Measurements from ENCODE around the gene LRRC75A. TPM values are rescaled to one million over a fixed set of nuclear protein-coding genes. Genes with fewer than 3 reads are reported as not detected.
A peak's percentile ranks its signal among the peaks of the same experiment; 100 is the strongest.

The LRRC75A gene
- total and polyA plus RNA-seq, 4 experiments from 2014 or later = 0.72 to 5.7 (median 4.0) TPM

DNA sequence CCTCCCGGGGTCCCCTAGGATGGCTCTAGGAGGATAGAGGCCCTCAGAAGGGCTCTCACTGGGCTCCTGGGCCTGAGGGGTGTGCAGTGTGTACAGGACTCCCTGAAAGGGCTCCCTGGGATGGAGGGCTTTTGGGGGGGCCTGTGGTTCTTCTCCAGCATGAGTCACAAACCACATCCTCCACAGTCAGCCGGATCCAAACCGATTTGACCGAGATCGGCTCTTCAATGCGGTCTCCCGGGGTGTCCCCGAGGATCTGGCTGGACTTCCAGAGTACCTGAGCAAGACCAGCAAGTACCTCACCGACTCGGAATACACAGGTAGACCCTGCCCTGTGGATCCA, 72.1 kb downstream of the LRRC75A start:
- peak overlapping the region in 6 of 8 donors; percentile 36 to 86 (median 75) for H3K4me3 Mint-ChIP-seq
- intact Hi-C loops (cut with micrococcal nuclease) = no loop called here
- H3K9me3 Mint-ChIP-seq = no peaks in the 10 kb centered on the region
- Histone ChIP-seq H3K27me3 (ENCODE audit: insufficient read depth, low read length) (no peaks in the 10 kb centered on the region), H3K9me3 (ENCODE audit: control insufficient read depth in 1 of 2, low read length in 2 of 2) (no peaks in the 10 kb centered on the region), H3K4me3 (ENCODE audit: low read length in 2 of 2) (no peak overlapping the region), H3K27ac (ENCODE audit: low read depth, low read length) (peak overlapping the region; percentile 12), H3K4me1 (ENCODE audit: insufficient read depth, low read length) (peaks cover 52% of the 10 kb centered on the region), H3K36me3 (ENCODE audit: insufficient read depth, low read length) (peaks cover 38% of the 10 kb centered on the region)
- H3K4me1 Mint-ChIP-seq = peaks cover 21 to 60% (median 43%) of the 10 kb centered on the region in 4 donors
- H3K27ac Mint-ChIP-seq = peak overlapping the region in 6 of 7 donors; percentile 81 to 100 (median 88)
- H3K27me3 Mint-ChIP-seq = no peaks in the 10 kb centered on the region
- POLR2A ChIA-PET (ENCODE audit: partially characterized antibody) = interaction anchor here (1.1 to 7.3 kb wide), 4 partner anchors 10 to 38 kb away, joined by 3 to 129 read pairs (median 63); partner anchors contain the start of gene UBB
- peaks cover 28 to 57% of the 10 kb centered on the region in 2 donors for H3K36me3 Mint-ChIP-seq
- CTCF ChIA-PET (ENCODE audit: partially characterized antibody) = interaction anchor here (1.1 kb wide), 1 partner anchor 56 kb away, joined by 5 read pairs; no protein-coding TSS in a partner anchor
- DNase-seq = peak in 3 of 5 donors; percentile 15 to 62 (median 33)

GRCh38 chr17:16419074-16419928, 72.7 kb downstream of the LRRC75A start:
- POLR2A ChIA-PET (ENCODE audit: partially characterized antibody) = interaction anchor here (0.7 to 7.3 kb wide), 8 partner anchors 10 to 377 kb away, joined by 3 to 129 read pairs (median 4); partner anchors contain the start of gene UBB
- Histone ChIP-seq H3K4me3 (ENCODE audit: low read length in 2 of 2) (no peak overlapping the region), H3K36me3 (ENCODE audit: insufficient read depth, low read length) (peaks cover 38% of the 10 kb centered on the region), H3K27ac (ENCODE audit: low read depth, low read length) (peak overlapping the region; percentile 12), H3K27me3 (ENCODE audit: insufficient read depth, low read length) (no peaks in the 10 kb centered on the region), H3K4me1 (ENCODE audit: insufficient read depth, low read length) (peaks cover 58% of the 10 kb centered on the region), H3K9me3 (ENCODE audit: control insufficient read depth in 1 of 2, low read length in 2 of 2) (no peaks in the 10 kb centered on the region)
- CTCF ChIA-PET (ENCODE audit: partially characterized antibody) = interaction anchor here (1.1 to 1.6 kb wide), 2 partner anchors 34 to 56 kb away, joined by 5 to 7 read pairs; no protein-coding TSS in a partner anchor
- Mint-ChIP-seq H3K36me3 (peaks cover 28 to 58% of the 10 kb centered on the region in 2 donors), H3K4me3 (peak overlapping the region; percentile 32 to 86 (median 73)), H3K4me1 (peaks cover 24 to 66% (median 48%) of the 10 kb centered on the region in 4 donors), H3K27ac (peak overlapping the region; percentile 53 to 100 (median 86)), H3K9me3 (no peaks in the 10 kb centered on the region), H3K27me3 (no peaks in the 10 kb centered on the region)
- DNase-seq = peak in 1 of 5 donors; percentile 75
- intact Hi-C loops (cut with micrococcal nuclease) = no loop called here

GRCh38 chr17:16418685-16419068, 73.3 kb downstream of the LRRC75A start:
- Mint-ChIP-seq H3K36me3 (peaks cover 28 to 58% of the 10 kb centered on the region in 2 donors), H3K27ac (peak overlapping the region; percentile 53 to 100 (median 89)), H3K27me3 (no peaks in the 10 kb centered on the region), H3K9me3 (no peaks in the 10 kb centered on the region), H3K4me3 (peak overlapping the region; percentile 40 to 86 (median 73)), H3K4me1 (peaks cover 26 to 69% (median 50%) of the 10 kb centered on the region in 4 donors)
- H3K27me3 ChIP-seq (ENCODE audit: insufficient read depth, low read length) = no peaks in the 10 kb centered on the region
- no peaks in the 10 kb centered on the region for H3K9me3 ChIP-seq (ENCODE audit: control insufficient read depth in 1 of 2, low read length in 2 of 2)
- no peak overlapping the region for H3K4me3 ChIP-seq (ENCODE audit: low read length in 2 of 2)
- peak overlapping the region; percentile 92 for H3K27ac ChIP-seq (ENCODE audit: low read depth, low read length)
- CTCF ChIA-PET (ENCODE audit: partially characterized antibody) = interaction anchor here (1.6 kb wide), 1 partner anchor 33 kb away, joined by 7 read pairs; no protein-coding TSS in a partner anchor
- intact Hi-C loops (cut with micrococcal nuclease) = no loop called here
- DNase-seq = no peak
- POLR2A ChIA-PET (ENCODE audit: partially characterized antibody) = interaction anchor here (0.8 to 7.3 kb wide), 8 partner anchors 9 to 376 kb away, joined by 3 to 129 read pairs (median 4); partner anchors contain the start of gene UBB
- peaks cover 37% of the 10 kb centered on the region for H3K36me3 ChIP-seq (ENCODE audit: insufficient read depth, low read length)
- H3K4me1 ChIP-seq (ENCODE audit: insufficient read depth, low read length) = peaks cover 58% of the 10 kb centered on the region

DNA sequence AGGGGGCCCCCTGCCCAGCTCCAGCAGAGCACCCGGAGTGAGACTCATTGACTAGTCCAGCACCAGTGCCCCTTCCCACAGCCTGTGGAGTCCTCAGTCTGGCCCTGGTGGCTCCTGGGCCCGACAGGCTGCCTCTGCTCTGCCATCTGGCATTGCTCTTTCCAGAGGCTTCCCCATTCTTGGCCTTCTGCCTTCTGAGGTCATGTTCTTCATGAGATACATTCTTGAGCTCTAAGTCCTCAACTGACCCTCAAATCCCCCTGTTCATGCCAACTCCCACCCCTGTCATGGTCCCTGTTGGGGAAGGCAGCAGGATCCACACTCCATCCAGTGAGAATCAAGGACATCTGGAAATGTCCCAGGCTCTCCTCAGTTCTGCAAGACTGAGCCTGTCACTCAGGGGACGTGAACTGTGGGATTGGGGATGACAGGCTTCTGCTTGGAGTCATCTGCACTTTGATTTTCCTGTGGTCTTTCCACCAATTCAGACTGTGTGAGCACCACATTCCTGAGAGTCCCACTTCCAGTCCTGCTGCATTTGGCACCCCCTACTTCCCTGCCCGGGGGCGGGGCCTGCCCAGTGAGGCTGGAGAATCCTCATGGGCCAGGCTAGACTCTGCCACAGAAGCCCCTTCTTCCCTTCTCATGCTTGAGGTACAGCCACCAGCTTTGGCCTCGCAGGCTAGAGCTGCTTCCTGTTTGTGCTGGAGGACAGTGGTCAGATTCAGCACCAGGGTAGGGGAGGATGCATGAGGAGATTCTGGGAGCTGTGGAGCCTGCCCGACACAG, 73.9 kb downstream of the LRRC75A start:
- peaks cover 26 to 71% (median 51%) of the 10 kb centered on the region in 4 donors for H3K4me1 Mint-ChIP-seq
- POLR2A ChIA-PET (ENCODE audit: partially characterized antibody) = interaction anchor here (0.8 to 7.3 kb wide), 6 partner anchors 9 to 375 kb away, joined by 3 to 129 read pairs (median 12); partner anchors contain the start of gene UBB
- CTCF ChIA-PET (ENCODE audit: partially characterized antibody) = interaction anchor here (1.6 to 4.5 kb wide), 2 partner anchors 32 to 54 kb away, joined by 7 to 68 read pairs; no protein-coding TSS in a partner anchor
- H3K4me3 Mint-ChIP-seq = peak overlapping the region; percentile 17 to 86 (median 50)
- Histone ChIP-seq H3K9me3 (ENCODE audit: control insufficient read depth in 1 of 2, low read length in 2 of 2) (no peaks in the 10 kb centered on the region), H3K4me1 (ENCODE audit: insufficient read depth, low read length) (peaks cover 58% of the 10 kb centered on the region), H3K36me3 (ENCODE audit: insufficient read depth, low read length) (peaks cover 31% of the 10 kb centered on the region), H3K27ac (ENCODE audit: low read depth, low read length) (peak overlapping the region; percentile 92), H3K27me3 (ENCODE audit: insufficient read depth, low read length) (no peaks in the 10 kb centered on the region), H3K4me3 (ENCODE audit: low read length in 2 of 2) (no peak overlapping the region)
- peak overlapping the region; percentile 53 to 100 (median 86) for H3K27ac Mint-ChIP-seq
- DNase-seq = no peak
- H3K9me3 Mint-ChIP-seq = no peaks in the 10 kb centered on the region
- intact Hi-C loops (cut with micrococcal nuclease) = no loop called here
- no peaks in the 10 kb centered on the region for H3K27me3 Mint-ChIP-seq
- H3K36me3 Mint-ChIP-seq = peaks cover 30 to 54% of the 10 kb centered on the region in 2 donors

DNA sequence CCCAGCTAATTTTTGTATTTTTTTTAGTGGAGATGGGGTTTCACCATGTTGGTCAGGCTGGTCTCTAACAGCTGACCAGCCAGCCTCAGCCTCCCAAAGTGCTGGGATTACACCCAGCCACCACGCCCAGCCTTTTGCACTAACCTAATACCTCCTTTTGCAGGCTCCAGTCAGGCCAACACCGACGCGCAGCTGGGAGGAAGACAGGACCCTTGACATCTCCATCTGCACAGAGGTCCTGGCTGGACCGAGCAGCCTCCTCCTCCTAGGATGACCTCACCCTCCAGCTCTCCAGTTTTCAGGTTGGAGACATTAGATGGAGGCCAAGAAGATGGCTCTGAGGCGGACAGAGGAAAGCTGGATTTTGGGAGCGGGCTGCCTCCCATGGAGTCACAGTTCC, 74.6 kb downstream of the LRRC75A start:
- no peaks in the 10 kb centered on the region for H3K27me3 ChIP-seq (ENCODE audit: insufficient read depth, low read length)
- H3K9me3 Mint-ChIP-seq = no peaks in the 10 kb centered on the region
- H3K27ac Mint-ChIP-seq = peak overlapping the region; percentile 97 to 100 (median 99)
- CTCF ChIA-PET (ENCODE audit: partially characterized antibody) = interaction anchor here (1.0 to 4.5 kb wide), 3 partner anchors 32 to 105 kb away, joined by 4 to 68 read pairs (median 7); no protein-coding TSS in a partner anchor
- H3K36me3 Mint-ChIP-seq = peaks cover 25 to 49% of the 10 kb centered on the region in 2 donors
- peaks cover 26 to 73% (median 49%) of the 10 kb centered on the region in 4 donors for H3K4me1 Mint-ChIP-seq
- intact Hi-C loops (cut with micrococcal nuclease) = no loop called here
- H3K36me3 ChIP-seq (ENCODE audit: insufficient read depth, low read length) = peaks cover 25% of the 10 kb centered on the region
- POLR2A ChIA-PET (ENCODE audit: partially characterized antibody) = interaction anchor here (1.7 to 7.3 kb wide), 4 partner anchors 10 to 119 kb away, joined by 4 to 129 read pairs (median 70); partner anchors contain the start of gene UBB
- peaks cover 58% of the 10 kb centered on the region for H3K4me1 ChIP-seq (ENCODE audit: insufficient read depth, low read length)
- H3K9me3 ChIP-seq (ENCODE audit: control insufficient read depth in 1 of 2, low read length in 2 of 2) = no peaks in the 10 kb centered on the region
- peak overlapping the region in 6 of 8 donors; percentile 91 to 98 (median 97) for H3K4me3 Mint-ChIP-seq
- no peaks in the 10 kb centered on the region for H3K27me3 Mint-ChIP-seq
- no peak for DNase-seq
- H3K4me3 ChIP-seq (ENCODE audit: low read length in 2 of 2) = no peak overlapping the region
- H3K27ac ChIP-seq (ENCODE audit: low read depth, low read length) = peak overlapping the region; percentile 92

DNA sequence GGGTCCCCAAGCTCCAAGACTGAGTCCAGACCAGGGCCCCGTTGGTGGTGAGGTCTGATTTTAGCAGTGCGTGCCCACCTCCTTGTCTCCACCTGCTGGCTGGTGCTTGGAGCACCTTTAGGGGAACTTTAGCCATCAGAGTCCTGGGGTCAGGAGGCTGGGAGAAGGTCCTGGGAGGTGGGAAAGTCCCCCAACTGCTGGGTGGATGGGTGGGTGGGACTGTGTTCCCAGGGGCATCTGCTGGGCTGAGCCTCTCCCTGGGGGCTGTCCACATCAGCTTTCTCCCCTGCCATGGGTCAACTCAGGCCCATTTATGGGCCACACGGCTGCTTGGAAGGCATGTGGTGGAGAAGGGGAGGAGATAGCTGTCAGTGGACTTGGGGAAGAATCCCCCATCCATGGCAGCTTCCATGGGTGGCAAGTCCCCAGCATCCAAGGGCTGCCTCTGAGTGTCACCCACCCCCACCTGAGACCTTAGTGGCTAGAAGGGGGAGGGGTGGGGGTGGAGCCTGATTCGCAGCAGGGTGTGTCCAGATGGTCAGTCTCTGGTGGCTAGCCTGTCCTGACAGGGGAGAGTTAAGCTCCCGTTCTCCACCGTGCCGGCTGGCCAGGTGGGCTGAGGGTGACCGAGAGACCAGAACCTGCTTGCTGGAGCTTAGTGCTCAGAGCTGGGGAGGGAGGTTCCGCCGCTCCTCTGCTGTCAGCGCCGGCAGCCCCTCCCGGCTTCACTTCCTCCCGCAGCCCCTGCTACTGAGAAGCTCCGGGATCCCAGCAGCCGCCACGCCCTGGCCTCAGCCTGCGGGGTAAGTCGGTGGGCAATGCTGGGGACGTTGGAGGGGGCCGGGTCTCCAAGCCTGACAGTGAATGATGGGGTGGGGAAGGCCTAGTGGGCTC, 76.7 kb downstream of the LRRC75A start, which contains the start of gene TRPV2:
Gene TRPV2, plus strand, starts transcription at position 541 of the 894 bp plus-strand sequence. CDS start 2,098 bp downstream, outside the sequence.
- no peaks in the 10 kb centered on the region for H3K9me3 Mint-ChIP-seq
- peaks cover 19 to 33% of the 10 kb centered on the region in 2 donors for H3K36me3 Mint-ChIP-seq
- H3K27ac ChIP-seq (ENCODE audit: low read depth, low read length) = peak within 1 kb of the TSS; percentile 92
- H3K9me3 ChIP-seq (ENCODE audit: control insufficient read depth in 1 of 2, low read length in 2 of 2) = no peaks in the 10 kb centered on the region
- peak within 1 kb of the TSS; percentile 47 to 79 for H3K4me3 ChIP-seq (ENCODE audit: low read length in 2 of 2)
- intact Hi-C loops (cut with micrococcal nuclease) = loop anchor here (1.0 kb wide), 2 partner anchors 29 to 52 kb away; no protein-coding TSS in a partner anchor
- no peaks in the 10 kb centered on the region for H3K27me3 ChIP-seq (ENCODE audit: insufficient read depth, low read length)
- peak within 1 kb of the TSS; percentile 97 to 100 (median 99) for H3K27ac Mint-ChIP-seq
- H3K4me1 Mint-ChIP-seq = peaks cover 26 to 65% (median 43%) of the 10 kb centered on the region in 4 donors
- peaks cover 51% of the 10 kb centered on the region for H3K4me1 ChIP-seq (ENCODE audit: insufficient read depth, low read length)
- ChIA-PET POLR2A (ENCODE audit: partially characterized antibody) (interaction anchor here (1.0 to 7.3 kb wide), 14 partner anchors 11 to 128 kb away, joined by 3 to 129 read pairs (median 9); partner anchors contain the start of genes CENPV and UBB), CTCF (ENCODE audit: partially characterized antibody) (interaction anchor here (0.7 to 4.5 kb wide), 30 partner anchors 8 to 628 kb away, joined by 3 to 86 read pairs (median 4); partner anchors contain the start of gene PIGL)
- H3K36me3 ChIP-seq (ENCODE audit: insufficient read depth, low read length) = peaks cover 17% of the 10 kb centered on the region
- no peaks in the 10 kb centered on the region for H3K27me3 Mint-ChIP-seq
- peak within 1 kb of the TSS; percentile 91 to 99 (median 97) for H3K4me3 Mint-ChIP-seq
- peak; percentile 40 to 52 (median 42) for DNase-seq
